OCI-LY1 (cell line): Measurements from ENCODE around the gene PDCD4.

Experiments used
- H2AFZ ChIP-seq: fragments of 200-600 bp; sonication (generic), shearing (Covaris generic); 2 replicates; pipeline ENCODE4 v1.6.0; 2014; ENCODE audit warnings: antibody characterized with exemption, mild to moderate bottlenecking, low read length
- H3F3A ChIP-seq: fragments of 200-600 bp; sonication (generic), shearing (Covaris generic); 2 replicates; pipeline ENCODE4 v1.6.0; 2014; ENCODE audit warnings: mild to moderate bottlenecking, antibody characterized with exemption, low read length, moderate library complexity; ENCODE audit not compliant: insufficient read depth
- H3K27ac ChIP-seq: fragments of 200-600 bp; sonication (generic); 2 replicates; pipeline ENCODE4 v1.5.1; 2014; ENCODE audit warnings: low read length, mixed run types, mild to moderate bottlenecking, low read depth; ENCODE audit not compliant: poor library complexity, severe bottlenecking
- H3K27me3 ChIP-seq: fragments of 200-600 bp; sonication (generic); 2 replicates; pipeline ENCODE4 v1.6.0; 2014; ENCODE audit warnings: antibody characterized with exemption, mild to moderate bottlenecking, low read length, moderate library complexity; ENCODE audit not compliant: insufficient read depth
- H3K36me3 ChIP-seq: fragments of 200-600 bp; sonication (generic); 2 replicates; pipeline ENCODE4 v1.6.1; 2014; ENCODE audit warnings: mild to moderate bottlenecking, antibody characterized with exemption, low read length, moderate library complexity, mixed read lengths; ENCODE audit not compliant: insufficient read depth
- H3K4me1 ChIP-seq: fragments of 200-600 bp; sonication (generic); 2 replicates; pipeline ENCODE4 v1.5.1; 2014; ENCODE audit warnings: mild to moderate bottlenecking, low read length, moderate library complexity; ENCODE audit not compliant: insufficient read depth, severe bottlenecking
- H3K4me2 ChIP-seq: fragments of 200-600 bp; sonication (generic), shearing (Covaris generic); 2 replicates; pipeline ENCODE4 v1.6.1; 2014; ENCODE audit warnings: low read length
- H3K4me3 ChIP-seq: fragments of 200-600 bp; sonication (generic); 2 replicates; pipeline ENCODE4 v1.5.1; 2014; ENCODE audit warnings: low read length, low read depth, mild to moderate bottlenecking, mixed read lengths; ENCODE audit not compliant: poor library complexity, severe bottlenecking
- H3K79me2 ChIP-seq: fragments of 200-600 bp; shearing (Covaris generic); 2 replicates; pipeline ENCODE4 v1.6.1; 2016; ENCODE audit warnings: mixed run types, low read length, mixed read lengths; ENCODE audit not compliant: insufficient read depth
- H3K9ac ChIP-seq: fragments of 200-600 bp; sonication (generic), shearing (Covaris generic); 2 replicates; pipeline ENCODE4 v1.6.1; 2014; ENCODE audit warnings: mild to moderate bottlenecking, low read length, mixed read lengths
- H3K9me2 ChIP-seq: fragments of 200-600 bp; sonication (generic), shearing (Covaris generic); 2 replicates; pipeline ENCODE4 v1.6.1; 2014; ENCODE audit warnings: low read depth, mild to moderate bottlenecking, low read length, mixed read lengths
- H3K9me3 ChIP-seq: fragments of 200-600 bp; shearing (Covaris generic); 2 replicates; pipeline ENCODE4 v1.6.1; 2014; ENCODE audit warnings: low read length, mixed read lengths
- H4K20me1 ChIP-seq: fragments of 200-600 bp; sonication (generic), shearing (Covaris generic); 2 replicates; pipeline ENCODE4 v1.6.0; 2016; ENCODE audit warnings: mild to moderate bottlenecking, low read length; ENCODE audit not compliant: insufficient read depth
- EZH2 ChIP-seq: fragments of 200-600 bp; sonication (generic), shearing (Covaris generic); IDR thresholded peaks from 2 replicates; pipeline ENCODE4 v1.8.0; 2017; ENCODE audit warnings: borderline replicate concordance, mixed run types, mild to moderate bottlenecking, antibody characterized with exemption, low read length, moderate library complexity, mixed read lengths
- TF ChIP-seq, protein P1 (sequence below): fragments of 200-600 bp; sonication (generic), shearing (Covaris generic); IDR thresholded peaks from 2 replicates; pipeline ENCODE4 v1.5.1; 2017; ENCODE audit warnings: mild to moderate bottlenecking, antibody characterized with exemption, low read length, moderate library complexity, mixed read lengths

Gene PDCD4

DNA sequence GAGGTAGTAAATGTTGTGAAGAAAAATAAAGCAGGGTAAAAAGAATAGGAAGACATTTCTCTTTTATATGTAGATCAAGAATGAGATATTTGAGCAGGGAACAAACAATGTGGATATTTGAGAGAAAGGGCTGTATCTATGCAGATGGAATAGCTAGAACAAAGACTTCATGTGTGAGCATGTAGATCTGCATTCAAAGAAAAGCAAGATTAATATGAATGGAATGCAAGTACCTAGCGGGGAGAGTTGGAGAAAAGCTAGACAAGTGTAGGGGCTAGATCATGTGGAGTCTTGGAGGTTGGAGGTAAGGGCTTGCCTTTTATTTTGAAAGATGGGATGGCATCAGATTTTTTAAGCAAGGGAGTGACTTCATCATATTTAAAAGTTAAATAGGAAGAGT lies 74.8 kb downstream of the PDCD4 start:
- H3K9me3 ChIP-seq, result peaks cover 9% of the 10 kb centered on the region; the same call in 1 of the 2 replicates
- H3F3A ChIP-seq, result no peaks in the 10 kb centered on the region
- H3K27ac ChIP-seq, result no peak overlapping the region
- H3K9me2 ChIP-seq, result no peaks in the 10 kb centered on the region
- H2AFZ ChIP-seq, result no peak overlapping the region
- no peak overlapping the region for H3K4me2 ChIP-seq
- H3K9ac ChIP-seq, result no peak overlapping the region
- no peaks in the 10 kb centered on the region for H3K4me1 ChIP-seq
- H3K4me3 ChIP-seq, result no peak overlapping the region
- no peaks in the 10 kb centered on the region for H3K27me3 ChIP-seq
- TF ChIP-seq EZH2, result no peak
- TF ChIP-seq, protein P1, sequence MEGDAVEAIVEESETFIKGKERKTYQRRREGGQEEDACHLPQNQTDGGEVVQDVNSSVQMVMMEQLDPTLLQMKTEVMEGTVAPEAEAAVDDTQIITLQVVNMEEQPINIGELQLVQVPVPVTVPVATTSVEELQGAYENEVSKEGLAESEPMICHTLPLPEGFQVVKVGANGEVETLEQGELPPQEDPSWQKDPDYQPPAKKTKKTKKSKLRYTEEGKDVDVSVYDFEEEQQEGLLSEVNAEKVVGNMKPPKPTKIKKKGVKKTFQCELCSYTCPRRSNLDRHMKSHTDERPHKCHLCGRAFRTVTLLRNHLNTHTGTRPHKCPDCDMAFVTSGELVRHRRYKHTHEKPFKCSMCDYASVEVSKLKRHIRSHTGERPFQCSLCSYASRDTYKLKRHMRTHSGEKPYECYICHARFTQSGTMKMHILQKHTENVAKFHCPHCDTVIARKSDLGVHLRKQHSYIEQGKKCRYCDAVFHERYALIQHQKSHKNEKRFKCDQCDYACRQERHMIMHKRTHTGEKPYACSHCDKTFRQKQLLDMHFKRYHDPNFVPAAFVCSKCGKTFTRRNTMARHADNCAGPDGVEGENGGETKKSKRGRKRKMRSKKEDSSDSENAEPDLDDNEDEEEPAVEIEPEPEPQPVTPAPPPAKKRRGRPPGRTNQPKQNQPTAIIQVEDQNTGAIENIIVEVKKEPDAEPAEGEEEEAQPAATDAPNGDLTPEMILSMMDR, result no peak
- H3K79me2 ChIP-seq, result peaks cover 82% of the 10 kb centered on the region
- peaks cover 71% of the 10 kb centered on the region for H3K36me3 ChIP-seq
- H4K20me1 ChIP-seq, result no peaks in the 10 kb centered on the region

DNA sequence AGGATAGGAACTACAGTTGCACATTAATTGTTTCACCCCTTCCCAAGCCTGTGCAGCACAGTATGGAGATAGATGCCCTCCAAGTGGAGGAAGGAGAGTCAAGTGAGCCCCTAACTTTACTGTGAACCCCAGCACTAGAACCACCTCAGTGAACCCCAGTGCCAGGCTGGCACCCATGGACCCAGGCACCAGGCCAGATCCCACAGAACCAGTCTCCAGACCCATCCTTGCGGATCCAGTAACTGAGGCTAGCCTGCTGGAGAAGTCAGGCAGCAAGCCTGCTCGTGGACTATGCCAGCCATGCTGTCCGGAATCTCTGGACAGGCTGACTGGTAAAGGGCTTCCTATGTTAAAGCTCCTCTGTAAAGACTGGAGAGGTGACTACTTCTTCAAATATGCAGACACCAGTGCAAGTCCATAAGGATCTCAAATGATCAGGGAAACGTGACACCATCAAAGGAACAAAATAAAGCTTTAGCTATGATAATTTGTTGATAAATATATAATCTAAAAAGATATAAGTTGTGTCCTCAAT lies 75.4 kb downstream of the PDCD4 start:
- no peaks in the 10 kb centered on the region for H3K9me2 ChIP-seq
- no peak overlapping the region for H3K4me3 ChIP-seq
- H3K36me3 ChIP-seq, result peaks cover 70% of the 10 kb centered on the region
- no peak overlapping the region for H3K9ac ChIP-seq
- no peaks in the 10 kb centered on the region for H3K27me3 ChIP-seq
- H3K9me3 ChIP-seq, result peaks cover 9% of the 10 kb centered on the region; the same call in 1 of the 2 replicates
- no peak overlapping the region for H3K4me2 ChIP-seq
- no peaks in the 10 kb centered on the region for H3K4me1 ChIP-seq
- TF ChIP-seq, protein P1, result no peak
- no peak for TF ChIP-seq EZH2
- H3F3A ChIP-seq, result no peaks in the 10 kb centered on the region
- no peaks in the 10 kb centered on the region for H4K20me1 ChIP-seq
- H2AFZ ChIP-seq, result no peak overlapping the region
- no peak overlapping the region for H3K27ac ChIP-seq
- peaks cover 79% of the 10 kb centered on the region for H3K79me2 ChIP-seq
